ENCODE measurements around the gene LRRC47.

DNA sequence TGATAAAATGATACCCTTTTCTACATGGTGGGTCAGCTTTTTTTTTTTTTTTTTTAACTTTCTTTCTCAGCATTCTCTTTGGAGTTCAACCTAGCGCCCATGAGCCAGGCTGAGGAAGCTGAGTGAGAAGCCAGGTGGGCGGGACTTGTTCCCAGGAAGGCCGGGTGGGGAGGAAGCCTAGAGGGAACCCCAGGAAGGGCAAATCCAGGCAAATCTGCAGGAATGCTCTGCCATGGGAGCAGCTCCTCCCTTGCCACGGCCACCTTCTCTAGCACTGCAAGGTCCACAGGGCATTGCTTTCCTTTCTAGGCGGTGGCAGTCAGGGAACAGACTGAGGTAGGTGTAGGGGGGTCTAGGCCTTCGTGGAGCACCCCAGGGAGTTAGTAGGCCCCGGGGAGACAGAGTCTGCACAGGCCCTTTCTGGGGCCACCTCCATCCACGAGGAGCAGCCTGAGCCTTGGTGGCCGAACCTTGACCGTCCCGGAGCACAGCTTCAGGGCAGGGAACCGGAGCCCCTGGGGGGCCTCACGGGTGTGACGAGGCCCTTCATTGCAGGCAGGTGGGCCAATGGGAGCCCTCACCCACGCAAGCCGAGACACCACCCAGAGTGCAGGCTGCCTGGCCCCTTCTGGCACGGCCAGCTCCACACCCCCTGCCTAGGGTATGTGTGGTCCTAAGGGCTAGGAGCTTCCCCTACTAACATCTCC is 62.3 kb downstream of the LRRC47 start:
- TF ChIP-seq RAD21 (IDR thresholded peaks at IDR 0.05 in 1 of 2, conservative IDR thresholded peaks at IDR 0.05 in 1 of 2; ENCODE audit: low read depth in 2 of 2, low read length in 2 of 2) (no peak), ZNF274 (IDR thresholded peaks at IDR 0.05; ENCODE audit: borderline replicate concordance, extremely low read depth, low read length) (no peak), CBX8 (IDR thresholded peaks at IDR 0.05; ENCODE audit: borderline replicate concordance, low read depth, low read length) (no peak), POLR2A (IDR thresholded peaks at IDR 0.05; ENCODE audit: control extremely low read depth in 1 of 2, low read depth in 2 of 2, low read length in 2 of 2) (0 out of 3 replicates have a peak, but pooled peaks of 1 of the 2 experiments have one; percentile 22)

Data from H1 (cell line).